ENCODE results near the gene STX3.

DNA sequence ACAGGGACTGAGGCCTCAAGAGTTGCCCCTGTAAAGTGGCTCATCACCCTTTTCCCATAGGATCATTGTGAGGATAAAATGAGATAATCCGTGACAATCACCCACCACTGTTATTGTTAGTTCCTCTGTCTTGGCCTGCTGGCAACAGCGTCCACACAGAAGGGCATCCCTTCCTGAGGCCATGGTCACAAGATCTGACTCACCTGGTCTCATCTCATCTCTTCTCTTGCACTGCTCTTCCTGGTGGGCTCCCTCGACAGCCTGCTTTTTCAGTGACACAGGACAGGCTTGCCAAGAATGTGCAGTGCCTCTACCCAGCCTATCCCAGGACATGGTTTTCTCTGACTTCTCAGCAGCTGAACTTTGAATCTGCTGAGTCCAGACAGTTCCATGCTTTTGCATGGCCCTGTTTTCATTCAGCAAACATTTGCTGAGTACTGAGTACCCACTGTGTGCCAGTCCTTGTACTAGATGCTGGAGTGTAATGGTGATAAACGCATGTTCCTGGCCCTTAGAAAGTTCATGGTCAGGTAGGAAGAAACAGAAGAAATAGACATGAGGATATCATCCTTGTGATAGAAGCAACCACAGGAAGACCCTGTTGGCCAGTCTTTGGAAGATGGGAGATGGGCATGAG is 3.3 kb downstream of the STX3 start:
- TF ChIP-seq, protein P1, sequence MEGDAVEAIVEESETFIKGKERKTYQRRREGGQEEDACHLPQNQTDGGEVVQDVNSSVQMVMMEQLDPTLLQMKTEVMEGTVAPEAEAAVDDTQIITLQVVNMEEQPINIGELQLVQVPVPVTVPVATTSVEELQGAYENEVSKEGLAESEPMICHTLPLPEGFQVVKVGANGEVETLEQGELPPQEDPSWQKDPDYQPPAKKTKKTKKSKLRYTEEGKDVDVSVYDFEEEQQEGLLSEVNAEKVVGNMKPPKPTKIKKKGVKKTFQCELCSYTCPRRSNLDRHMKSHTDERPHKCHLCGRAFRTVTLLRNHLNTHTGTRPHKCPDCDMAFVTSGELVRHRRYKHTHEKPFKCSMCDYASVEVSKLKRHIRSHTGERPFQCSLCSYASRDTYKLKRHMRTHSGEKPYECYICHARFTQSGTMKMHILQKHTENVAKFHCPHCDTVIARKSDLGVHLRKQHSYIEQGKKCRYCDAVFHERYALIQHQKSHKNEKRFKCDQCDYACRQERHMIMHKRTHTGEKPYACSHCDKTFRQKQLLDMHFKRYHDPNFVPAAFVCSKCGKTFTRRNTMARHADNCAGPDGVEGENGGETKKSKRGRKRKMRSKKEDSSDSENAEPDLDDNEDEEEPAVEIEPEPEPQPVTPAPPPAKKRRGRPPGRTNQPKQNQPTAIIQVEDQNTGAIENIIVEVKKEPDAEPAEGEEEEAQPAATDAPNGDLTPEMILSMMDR (IDR thresholded peaks at IDR 0.05), result no peak
- TF ChIP-seq POLR2AphosphoS5 (IDR thresholded peaks at IDR 0.05) (no peak), EP300 (IDR thresholded peaks at IDR 0.05; ENCODE audit: low read depth) (no peak), POLR2A (IDR thresholded peaks at IDR 0.05) (no peak)
